Measurements from ENCODE around the gene DPH2. TPM values are rescaled to one million over a fixed set of nuclear protein-coding genes. Genes with fewer than 3 reads are reported as not detected.

The DPH2 gene
- total RNA-seq, 6 experiments from 2014 or later: 8.9 to 27.5 (median 12.0) TPM

GRCh38 chr1:43962324-43962723 lies 7.5 kb upstream of the DPH2 start:
- Histone ChIP-seq H3K4me3 (no peak overlapping the region), H3K27ac (no peak overlapping the region), H3K4me1 (no peaks in the 10 kb centered on the region), H3K36me3 (peaks cover 0 to 29% (median 8%) of the 10 kb centered on the region in 4 donors), H3K9me3 (no peaks in the 10 kb centered on the region), H3K27me3 (no peaks in the 10 kb centered on the region)
- ATAC-seq (no peak), DNase-seq (no peak)
- WGBS (ENCODE audit: insufficient coverage, low coverage, low lambda C conversion rate, missing lambda C conversion rate): 89% methylated on average over 2 of the region's 2 CpGs
- no peak for TF ChIP-seq POLR2A (IDR thresholded peaks at IDR 0.05)
- TF ChIP-seq, protein P1, sequence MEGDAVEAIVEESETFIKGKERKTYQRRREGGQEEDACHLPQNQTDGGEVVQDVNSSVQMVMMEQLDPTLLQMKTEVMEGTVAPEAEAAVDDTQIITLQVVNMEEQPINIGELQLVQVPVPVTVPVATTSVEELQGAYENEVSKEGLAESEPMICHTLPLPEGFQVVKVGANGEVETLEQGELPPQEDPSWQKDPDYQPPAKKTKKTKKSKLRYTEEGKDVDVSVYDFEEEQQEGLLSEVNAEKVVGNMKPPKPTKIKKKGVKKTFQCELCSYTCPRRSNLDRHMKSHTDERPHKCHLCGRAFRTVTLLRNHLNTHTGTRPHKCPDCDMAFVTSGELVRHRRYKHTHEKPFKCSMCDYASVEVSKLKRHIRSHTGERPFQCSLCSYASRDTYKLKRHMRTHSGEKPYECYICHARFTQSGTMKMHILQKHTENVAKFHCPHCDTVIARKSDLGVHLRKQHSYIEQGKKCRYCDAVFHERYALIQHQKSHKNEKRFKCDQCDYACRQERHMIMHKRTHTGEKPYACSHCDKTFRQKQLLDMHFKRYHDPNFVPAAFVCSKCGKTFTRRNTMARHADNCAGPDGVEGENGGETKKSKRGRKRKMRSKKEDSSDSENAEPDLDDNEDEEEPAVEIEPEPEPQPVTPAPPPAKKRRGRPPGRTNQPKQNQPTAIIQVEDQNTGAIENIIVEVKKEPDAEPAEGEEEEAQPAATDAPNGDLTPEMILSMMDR (IDR thresholded peaks at IDR 0.05): no peak
- intact Hi-C loops (cut with DNase I): no loop called here

GRCh38 chr1:43963006-43963405 lies 6.8 kb upstream of the DPH2 start:
- 80% methylated on average over 2 of the region's 3 CpGs for WGBS (ENCODE audit: insufficient coverage, low coverage, low lambda C conversion rate, missing lambda C conversion rate)
- no peak for TF ChIP-seq POLR2A (IDR thresholded peaks at IDR 0.05)
- TF ChIP-seq, protein P1 (IDR thresholded peaks at IDR 0.05): no peak
- H3K27ac ChIP-seq: no peak overlapping the region
- DNase-seq (no peak), ATAC-seq (no peak)
- no peak overlapping the region for H3K4me3 ChIP-seq
- no peaks in the 10 kb centered on the region for H3K9me3 ChIP-seq
- intact Hi-C loops (cut with DNase I): no loop called here
- no peaks in the 10 kb centered on the region for H3K4me1 ChIP-seq
- peaks cover 0 to 24% (median 6%) of the 10 kb centered on the region in 4 donors for H3K36me3 ChIP-seq
- H3K27me3 ChIP-seq: no peaks in the 10 kb centered on the region

DNA sequence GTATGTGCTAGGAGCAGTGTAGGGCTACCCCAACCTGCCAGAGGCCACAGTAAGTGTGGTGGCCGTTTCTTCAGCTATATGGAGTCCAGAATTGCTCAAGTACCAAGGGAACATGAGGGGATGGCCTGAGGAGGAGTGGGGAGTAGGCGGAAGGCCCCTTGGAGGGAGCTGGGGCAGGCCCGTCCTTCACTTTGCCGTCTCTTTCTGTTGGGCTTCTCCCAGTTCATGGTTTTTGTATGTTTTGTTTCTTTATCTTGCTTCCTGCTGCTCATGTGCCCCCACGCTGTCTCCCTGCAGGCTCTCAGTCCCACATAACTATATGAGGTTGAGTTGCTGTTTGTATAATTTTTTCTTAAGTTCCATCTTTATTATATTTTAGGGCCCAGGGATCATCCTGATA lies 5.9 kb upstream of the DPH2 start:
- Histone ChIP-seq H3K36me3 (peaks cover 0 to 15% (median 6%) of the 10 kb centered on the region in 4 donors), H3K27me3 (no peaks in the 10 kb centered on the region), H3K9me3 (no peaks in the 10 kb centered on the region), H3K4me1 (no peaks in the 10 kb centered on the region), H3K4me3 (no peak overlapping the region), H3K27ac (no peak overlapping the region)
- DNase-seq: no peak
- TF ChIP-seq, protein P1 (IDR thresholded peaks at IDR 0.05): no peak
- no peak for TF ChIP-seq POLR2A (IDR thresholded peaks at IDR 0.05)
- ATAC-seq: no peak
- WGBS (ENCODE audit: insufficient coverage, low coverage, low lambda C conversion rate, missing lambda C conversion rate): 93% methylated on average over 1 of the region's 5 CpGs
- intact Hi-C loops (cut with DNase I): no loop called here

GRCh38 chr1:43965316-43965715 lies 4.5 kb upstream of the DPH2 start:
- intact Hi-C loops (cut with DNase I): no loop called here
- H3K4me3 ChIP-seq: no peak overlapping the region
- no peak for DNase-seq
- peaks cover 0 to 9% (median 6%) of the 10 kb centered on the region in 4 donors for H3K36me3 ChIP-seq
- no peaks in the 10 kb centered on the region for H3K9me3 ChIP-seq
- TF ChIP-seq, protein P1 (IDR thresholded peaks at IDR 0.05): no peak
- TF ChIP-seq POLR2A (IDR thresholded peaks at IDR 0.05): no peak
- no peak for ATAC-seq
- peaks cover 0 to under 1% (median 0%) of the 10 kb centered on the region in 4 donors for H3K4me1 ChIP-seq
- H3K27me3 ChIP-seq: no peaks in the 10 kb centered on the region
- WGBS (ENCODE audit: insufficient coverage, low coverage, low lambda C conversion rate, missing lambda C conversion rate): 100% methylated on average over 2 of the region's 3 CpGs
- no peak overlapping the region for H3K27ac ChIP-seq

Measured in right lobe of liver (tissue), 6 donors.